ENCODE data around the gene AMACR.

AMACR gene

DNA sequence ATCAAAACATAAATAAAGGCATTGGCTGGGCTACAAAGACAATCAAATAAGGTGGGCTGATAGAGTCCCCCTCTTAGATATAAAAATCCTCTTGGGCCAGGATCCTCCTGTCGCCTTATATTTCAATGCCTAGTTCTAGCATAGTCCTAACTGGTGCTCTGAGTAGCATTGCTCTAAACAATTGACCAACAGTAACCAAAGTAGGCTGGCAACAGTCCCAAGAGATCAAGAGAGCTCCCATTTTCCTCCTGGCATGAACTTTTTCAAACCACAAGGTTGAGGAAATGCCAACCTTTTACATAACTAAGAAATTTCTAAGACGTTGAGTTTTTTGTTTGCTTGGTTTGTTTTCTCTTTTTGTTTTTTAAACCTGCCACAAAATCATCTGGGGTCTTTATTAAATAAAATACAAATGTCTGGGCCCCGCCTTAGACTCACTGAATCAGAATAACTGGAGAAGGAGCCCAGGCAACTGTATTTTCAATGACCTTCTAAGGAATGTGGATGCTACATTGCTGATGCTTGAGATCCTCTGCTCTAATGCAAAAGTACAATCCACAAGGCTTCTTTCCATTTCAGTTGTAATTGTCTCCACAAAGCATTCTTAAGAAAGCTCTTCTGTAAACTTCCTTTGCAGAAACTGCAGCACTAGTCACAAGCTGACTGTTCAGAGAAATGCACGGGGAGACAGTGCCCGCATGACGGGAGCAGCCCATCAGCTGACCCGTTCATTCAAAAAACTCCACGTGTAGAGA, 26.3 kb downstream of the AMACR start:
- no peaks in the 10 kb centered on the region for H3K27me3 ChIP-seq (ENCODE audit: control insufficient read depth, insufficient read depth, low read length)
- H3K9me3 ChIP-seq (replicated peaks; ENCODE audit: low read length): no peaks in the 10 kb centered on the region
- H3K9ac ChIP-seq (ENCODE audit: low read depth, low read length): no peak overlapping the region
- peaks cover 3% of the 10 kb centered on the region for H3K4me1 ChIP-seq (ENCODE audit: control insufficient read depth, insufficient read depth, low read length)
- H3K4me3 ChIP-seq (ENCODE audit: low read length): no peak overlapping the region
- no peaks in the 10 kb centered on the region for H3K36me3 ChIP-seq (ENCODE audit: insufficient read depth, low read length)
- no peak overlapping the region for H3K4me2 ChIP-seq (ENCODE audit: low read length)

- peaks cover 1% of the 10 kb centered on the region for H3K27me3 ChIP-seq (ENCODE audit: control insufficient read depth, insufficient read depth, low read length)
- no peak overlapping the region for H3K9ac ChIP-seq (ENCODE audit: low read depth, low read length)
- H3K4me2 ChIP-seq (ENCODE audit: low read length): no peak overlapping the region
- H3K9me3 ChIP-seq (replicated peaks; ENCODE audit: low read length): no peaks in the 10 kb centered on the region
- H3K4me3 ChIP-seq (ENCODE audit: low read length): no peak overlapping the region
- no peaks in the 10 kb centered on the region for H3K36me3 ChIP-seq (ENCODE audit: insufficient read depth, low read length)
- H3K4me1 ChIP-seq (ENCODE audit: control insufficient read depth, insufficient read depth, low read length): peaks cover 3% of the 10 kb centered on the region
Measured at GRCh38 chr5:33980030-33980429, 27.8 kb downstream of the AMACR start.

- no peak overlapping the region for H3K4me2 ChIP-seq (ENCODE audit: low read length)
- no peak overlapping the region for H3K4me3 ChIP-seq (ENCODE audit: low read length)
- H3K27me3 ChIP-seq (ENCODE audit: control insufficient read depth, insufficient read depth, low read length): peaks cover 9% of the 10 kb centered on the region
- no peak overlapping the region for H3K9ac ChIP-seq (ENCODE audit: low read depth, low read length)
- no peaks in the 10 kb centered on the region for H3K36me3 ChIP-seq (ENCODE audit: insufficient read depth, low read length)
- H3K9me3 ChIP-seq (replicated peaks; ENCODE audit: low read length): no peaks in the 10 kb centered on the region
- no peaks in the 10 kb centered on the region for H3K4me1 ChIP-seq (ENCODE audit: control insufficient read depth, insufficient read depth, low read length)
Measured at GRCh38 chr5:33978306-33978705, 29.5 kb downstream of the AMACR start.

- H3K4me2 ChIP-seq (ENCODE audit: low read length): no peak overlapping the region
- H3K9ac ChIP-seq (ENCODE audit: low read depth, low read length): no peak overlapping the region
- peaks cover 9% of the 10 kb centered on the region for H3K27me3 ChIP-seq (ENCODE audit: control insufficient read depth, insufficient read depth, low read length)
- no peaks in the 10 kb centered on the region for H3K4me1 ChIP-seq (ENCODE audit: control insufficient read depth, insufficient read depth, low read length)
- H3K4me3 ChIP-seq (ENCODE audit: low read length): no peak overlapping the region
- H3K9me3 ChIP-seq (replicated peaks; ENCODE audit: low read length): no peaks in the 10 kb centered on the region
- no peaks in the 10 kb centered on the region for H3K36me3 ChIP-seq (ENCODE audit: insufficient read depth, low read length)
Measured at GRCh38 chr5:33976307-33976706, 31.5 kb downstream of the AMACR start.

DNA sequence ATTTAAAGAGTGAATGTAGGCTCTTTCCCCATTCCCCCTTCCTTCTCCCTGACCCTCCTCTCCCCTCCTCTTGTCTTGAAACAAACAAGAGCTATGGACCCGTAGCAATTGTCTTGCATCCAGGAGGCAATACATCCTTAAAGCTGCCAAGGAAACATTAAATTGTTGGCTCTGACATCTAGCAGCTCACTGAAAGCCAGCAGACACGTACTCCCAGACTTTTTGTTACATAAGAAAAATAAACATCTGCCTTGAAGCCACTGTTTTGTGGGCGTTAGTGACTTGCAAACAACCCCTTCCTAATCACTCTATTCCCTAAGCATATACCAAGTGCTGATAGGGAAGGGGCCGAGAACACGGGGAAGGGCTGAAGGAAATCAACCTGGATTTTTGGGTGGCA, 32.0 kb downstream of the AMACR start:
- Histone ChIP-seq H3K27me3 (ENCODE audit: control insufficient read depth, insufficient read depth, low read length) (peaks cover 9% of the 10 kb centered on the region), H3K36me3 (ENCODE audit: insufficient read depth, low read length) (no peaks in the 10 kb centered on the region), H3K9ac (ENCODE audit: low read depth, low read length) (no peak overlapping the region), H3K4me2 (ENCODE audit: low read length) (no peak overlapping the region), H3K4me1 (ENCODE audit: control insufficient read depth, insufficient read depth, low read length) (no peaks in the 10 kb centered on the region), H3K9me3 (replicated peaks; ENCODE audit: low read length) (no peaks in the 10 kb centered on the region), H3K4me3 (ENCODE audit: low read length) (no peak overlapping the region)

- no peak overlapping the region for H3K9ac ChIP-seq (ENCODE audit: low read depth, low read length)
- no peak overlapping the region for H3K4me2 ChIP-seq (ENCODE audit: low read length)
- H3K9me3 ChIP-seq (replicated peaks; ENCODE audit: low read length): no peaks in the 10 kb centered on the region
- no peak overlapping the region for H3K4me3 ChIP-seq (ENCODE audit: low read length)
- peaks cover 9% of the 10 kb centered on the region for H3K27me3 ChIP-seq (ENCODE audit: control insufficient read depth, insufficient read depth, low read length)
- no peaks in the 10 kb centered on the region for H3K4me1 ChIP-seq (ENCODE audit: control insufficient read depth, insufficient read depth, low read length)
- H3K36me3 ChIP-seq (ENCODE audit: insufficient read depth, low read length): no peaks in the 10 kb centered on the region
Measured at GRCh38 chr5:33973271-33973670, 34.6 kb downstream of the AMACR start.

DNA sequence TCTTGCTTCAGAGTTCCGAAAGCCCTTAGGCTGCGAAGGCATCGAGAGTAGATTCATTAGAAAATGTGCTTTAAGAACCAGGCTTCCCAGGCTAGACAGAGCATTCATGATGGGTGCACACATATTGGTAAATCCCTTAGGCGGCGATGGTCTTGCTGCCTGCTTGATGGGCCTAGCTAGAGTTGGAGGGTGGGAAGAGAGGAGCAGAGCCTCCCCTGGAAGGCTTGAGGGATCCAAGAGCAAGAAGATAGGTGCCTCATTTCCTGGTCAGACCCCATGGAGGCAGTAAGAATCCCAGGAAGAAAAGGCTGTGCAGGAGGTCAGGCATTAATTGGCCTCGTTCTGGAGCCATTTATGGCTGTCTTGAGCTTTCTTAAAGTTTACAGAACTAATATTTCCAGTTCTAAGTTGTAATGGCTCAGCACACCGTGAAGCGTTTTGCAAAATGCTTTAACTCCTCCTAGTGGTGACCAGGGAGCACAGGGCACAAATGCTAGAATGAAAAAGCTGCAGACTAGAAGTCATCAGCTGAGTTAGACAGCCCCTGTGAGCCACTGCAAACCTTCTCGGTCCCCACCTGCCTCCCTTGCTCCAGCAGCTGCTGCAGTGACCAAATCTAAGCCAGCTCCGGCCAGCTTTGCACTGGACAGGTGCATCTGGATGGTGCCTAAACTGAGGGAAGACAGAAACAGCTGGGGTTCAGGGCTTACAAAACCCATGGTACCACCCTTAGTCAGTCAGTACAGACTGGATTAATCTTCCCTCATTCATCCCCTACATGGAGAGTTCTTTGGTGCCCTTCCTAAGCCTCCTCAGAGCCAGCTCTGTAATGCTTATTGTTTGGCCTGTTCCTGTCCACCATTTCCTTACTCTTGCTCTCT, 38.0 kb downstream of the AMACR start:
- Histone ChIP-seq H3K4me2 (ENCODE audit: low read length) (no peak overlapping the region), H3K4me3 (ENCODE audit: low read length) (no peak overlapping the region)

DNA sequence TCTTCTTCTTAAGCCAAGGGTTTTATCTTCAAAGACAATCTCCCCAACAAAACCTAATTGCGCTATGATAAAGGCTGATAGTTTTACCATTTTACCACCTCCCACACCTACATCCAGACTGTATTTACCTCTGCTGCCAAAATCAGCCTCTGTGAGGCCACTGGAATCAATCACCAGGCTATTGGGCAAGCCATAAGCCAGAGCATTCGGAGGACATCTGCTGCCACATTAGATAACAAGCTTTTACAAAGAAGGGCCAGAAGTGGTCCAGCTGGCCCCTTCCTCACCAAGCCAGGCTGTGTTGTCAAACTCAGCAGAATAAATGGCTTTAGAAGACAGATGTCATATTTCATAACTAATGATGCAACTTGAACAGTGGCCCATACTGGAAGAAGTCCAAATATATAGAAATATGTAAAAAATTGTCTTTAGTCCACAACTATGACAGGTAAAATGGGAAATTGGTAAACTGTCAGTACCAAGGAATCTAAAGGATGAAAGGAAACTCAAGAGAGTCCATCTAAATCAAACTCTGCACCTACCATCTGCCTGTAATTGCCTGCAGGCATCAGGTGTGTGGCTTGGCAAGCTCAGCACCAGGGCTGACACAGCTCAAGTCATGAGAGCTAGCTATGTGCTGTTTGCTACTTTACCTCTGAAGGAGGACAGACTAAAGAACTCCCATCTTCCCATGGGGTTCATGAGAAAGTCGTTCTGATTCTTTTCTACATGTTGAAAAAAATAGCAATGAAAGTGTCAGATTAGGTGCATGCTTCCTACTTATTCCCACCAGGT, 39.4 kb downstream of the AMACR start:
- H3K4me2 ChIP-seq (ENCODE audit: low read length): no peak overlapping the region
- H3K4me1 ChIP-seq (ENCODE audit: control insufficient read depth, insufficient read depth, low read length): no peaks in the 10 kb centered on the region
- no peak overlapping the region for H3K4me3 ChIP-seq (ENCODE audit: low read length)
- no peaks in the 10 kb centered on the region for H3K9me3 ChIP-seq (replicated peaks; ENCODE audit: low read length)
- no peak overlapping the region for H3K9ac ChIP-seq (ENCODE audit: low read depth, low read length)
- no peaks in the 10 kb centered on the region for H3K36me3 ChIP-seq (ENCODE audit: insufficient read depth, low read length)
- H3K27me3 ChIP-seq (ENCODE audit: control insufficient read depth, insufficient read depth, low read length): peaks cover 3% of the 10 kb centered on the region

More for the DNA sequence above, 38.0 kb downstream of the AMACR start:
- peaks cover 9% of the 10 kb centered on the region for H3K27me3 ChIP-seq (ENCODE audit: control insufficient read depth, insufficient read depth, low read length)
- H3K4me1 ChIP-seq (ENCODE audit: control insufficient read depth, insufficient read depth, low read length): no peaks in the 10 kb centered on the region
- no peaks in the 10 kb centered on the region for H3K9me3 ChIP-seq (replicated peaks; ENCODE audit: low read length)
- no peak overlapping the region for H3K9ac ChIP-seq (ENCODE audit: low read depth, low read length)
- no peaks in the 10 kb centered on the region for H3K36me3 ChIP-seq (ENCODE audit: insufficient read depth, low read length)

- no peaks in the 10 kb centered on the region for H3K9me3 ChIP-seq (replicated peaks; ENCODE audit: low read length)
- no peaks in the 10 kb centered on the region for H3K4me1 ChIP-seq (ENCODE audit: control insufficient read depth, insufficient read depth, low read length)
- no peak overlapping the region for H3K9ac ChIP-seq (ENCODE audit: low read depth, low read length)
- H3K36me3 ChIP-seq (ENCODE audit: insufficient read depth, low read length): no peaks in the 10 kb centered on the region
- H3K4me2 ChIP-seq (ENCODE audit: low read length): no peak overlapping the region
- no peak overlapping the region for H3K4me3 ChIP-seq (ENCODE audit: low read length)
- peaks cover 8% of the 10 kb centered on the region for H3K27me3 ChIP-seq (ENCODE audit: control insufficient read depth, insufficient read depth, low read length)
Measured at GRCh38 chr5:33966805-33967204, 41.0 kb downstream of the AMACR start.

DNA sequence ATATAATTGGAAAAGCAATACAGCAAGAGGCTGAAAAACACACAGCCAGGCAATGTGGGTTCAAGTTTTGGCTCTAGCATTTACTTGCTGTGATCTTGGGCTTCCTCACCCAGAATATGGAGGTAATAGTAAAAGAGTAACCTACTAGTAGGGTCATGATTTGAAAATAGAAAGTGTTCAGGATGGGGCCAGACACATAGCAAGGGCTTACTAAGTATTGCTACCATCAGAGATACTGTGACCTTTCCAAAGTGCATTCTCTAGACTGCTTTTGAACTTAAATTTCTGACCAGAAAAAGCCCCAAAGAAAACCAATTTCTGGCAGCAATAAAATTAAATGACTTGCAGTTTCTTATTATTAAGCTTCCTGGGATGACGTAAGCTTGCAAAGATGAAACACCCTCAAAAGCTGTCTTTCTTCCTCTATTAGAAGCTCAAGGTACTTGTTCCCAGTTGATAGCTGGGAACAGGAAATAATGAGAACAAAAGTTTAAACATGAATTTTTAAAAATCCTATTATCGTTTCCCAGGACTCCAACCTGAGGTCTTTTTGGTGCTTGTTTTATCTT, 43.6 kb downstream of the AMACR start:
- Histone ChIP-seq H3K9me3 (replicated peaks; ENCODE audit: low read length) (no peaks in the 10 kb centered on the region), H3K27me3 (ENCODE audit: control insufficient read depth, insufficient read depth, low read length) (peaks cover 25% of the 10 kb centered on the region), H3K36me3 (ENCODE audit: insufficient read depth, low read length) (no peaks in the 10 kb centered on the region)

DNA sequence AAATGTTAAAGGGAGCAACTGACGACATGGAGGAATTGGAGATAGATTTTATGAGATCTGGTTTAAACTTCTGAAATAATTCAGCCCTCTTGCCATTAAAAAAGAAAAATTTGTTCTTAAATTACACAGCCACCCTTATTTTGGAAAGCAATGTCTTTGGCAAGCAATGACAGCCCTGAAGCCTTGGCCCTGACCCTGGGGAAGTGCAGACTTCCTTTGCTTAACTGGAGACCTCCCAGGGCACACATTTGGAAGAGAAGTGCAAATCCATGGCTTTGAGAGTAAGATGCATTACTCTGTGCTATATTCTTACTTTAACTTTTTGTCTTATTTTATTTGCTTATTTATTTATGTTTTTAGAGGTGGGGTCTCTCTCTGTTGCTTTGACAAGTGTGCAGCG, 49.7 kb downstream of the AMACR start:
- Histone ChIP-seq H3K4me1 (ENCODE audit: control insufficient read depth, insufficient read depth, low read length) (no peaks in the 10 kb centered on the region), H3K9me3 (replicated peaks; ENCODE audit: low read length) (no peaks in the 10 kb centered on the region), H3K9ac (ENCODE audit: low read depth, low read length) (no peak overlapping the region), H3K4me3 (ENCODE audit: low read length) (no peak overlapping the region), H3K4me2 (ENCODE audit: low read length) (no peak overlapping the region), H3K27me3 (ENCODE audit: control insufficient read depth, insufficient read depth, low read length) (peaks cover 38% of the 10 kb centered on the region), H3K36me3 (ENCODE audit: insufficient read depth, low read length) (no peaks in the 10 kb centered on the region)

More for the DNA sequence above, 43.6 kb downstream of the AMACR start:
- Histone ChIP-seq H3K4me1 (ENCODE audit: control insufficient read depth, insufficient read depth, low read length) (no peaks in the 10 kb centered on the region), H3K4me3 (ENCODE audit: low read length) (no peak overlapping the region), H3K4me2 (ENCODE audit: low read length) (no peak overlapping the region), H3K9ac (ENCODE audit: low read depth, low read length) (no peak overlapping the region)
